Astrocyte (in vitro differentiated cells and primary cell): ENCODE data around the gene MORN4.

Experiments
- CTCF ChIP-seq: IDR thresholded peaks from 2 replicates; pipeline ENCODE4 v1.5.1; 2011; ENCODE audit warnings: low read depth, mild to moderate bottlenecking, inconsistent platforms, low read length, moderate library complexity; ENCODE audit not compliant: insufficient read depth
- EZH2 ChIP-seq: IDR thresholded peaks from 2 replicates; pipeline ENCODE4 v1.6.1; 2012; ENCODE audit warnings: mild to moderate bottlenecking, low read length, inconsistent platforms; ENCODE audit not compliant: insufficient read depth

GRCh38 chr10:97666992-97667391 lies 33.7 kb upstream of the MORN4 start:
- TF ChIP-seq CTCF (no peak), EZH2 (no peak)
